ENCODE measurements around the gene PLPP4.

Gene PLPP4

GRCh38 chr10:120456143-120456625 lies 843 bp upstream of the PLPP4 start:
- DNase-seq: no peak

- peak in 1 of 58 donors; percentile 26 for DNase-seq
These were observed 575 bp downstream of the PLPP4 start for GRCh38 chr10:120457431-120458172.

- DNase-seq: peak in 7 of 58 donors; percentile 9 to 21 (median 13)
These were observed 1.4 kb downstream of the PLPP4 start for GRCh38 chr10:120458432-120458831.

GRCh38 chr10:120459185-120459584 lies 2.2 kb downstream of the PLPP4 start:
- peak in 18 of 58 donors; percentile 5 to 55 (median 24) for DNase-seq

GRCh38 chr10:120460186-120460585 lies 3.2 kb downstream of the PLPP4 start:
- no peak for DNase-seq

DNA sequence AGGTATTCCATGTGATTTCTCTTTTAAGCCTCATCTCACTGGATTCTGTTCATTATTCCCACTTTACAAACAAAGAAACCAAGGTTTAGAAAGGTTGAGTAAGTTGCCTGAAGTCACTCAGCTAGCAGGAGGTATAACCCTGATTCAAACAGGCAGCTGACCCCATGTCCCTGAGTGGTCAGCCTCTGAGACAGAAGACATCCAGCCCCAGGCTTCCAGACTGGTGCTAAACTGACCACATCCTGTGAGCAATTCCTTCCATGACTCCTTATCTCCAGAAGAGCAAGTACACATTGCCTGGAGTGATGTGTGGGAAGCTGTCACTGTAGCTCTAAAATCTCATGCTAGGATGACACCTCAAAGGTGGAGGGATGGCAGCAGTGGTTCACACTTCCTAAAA lies 3.7 kb downstream of the PLPP4 start:
- DNase-seq: no peak

DNA sequence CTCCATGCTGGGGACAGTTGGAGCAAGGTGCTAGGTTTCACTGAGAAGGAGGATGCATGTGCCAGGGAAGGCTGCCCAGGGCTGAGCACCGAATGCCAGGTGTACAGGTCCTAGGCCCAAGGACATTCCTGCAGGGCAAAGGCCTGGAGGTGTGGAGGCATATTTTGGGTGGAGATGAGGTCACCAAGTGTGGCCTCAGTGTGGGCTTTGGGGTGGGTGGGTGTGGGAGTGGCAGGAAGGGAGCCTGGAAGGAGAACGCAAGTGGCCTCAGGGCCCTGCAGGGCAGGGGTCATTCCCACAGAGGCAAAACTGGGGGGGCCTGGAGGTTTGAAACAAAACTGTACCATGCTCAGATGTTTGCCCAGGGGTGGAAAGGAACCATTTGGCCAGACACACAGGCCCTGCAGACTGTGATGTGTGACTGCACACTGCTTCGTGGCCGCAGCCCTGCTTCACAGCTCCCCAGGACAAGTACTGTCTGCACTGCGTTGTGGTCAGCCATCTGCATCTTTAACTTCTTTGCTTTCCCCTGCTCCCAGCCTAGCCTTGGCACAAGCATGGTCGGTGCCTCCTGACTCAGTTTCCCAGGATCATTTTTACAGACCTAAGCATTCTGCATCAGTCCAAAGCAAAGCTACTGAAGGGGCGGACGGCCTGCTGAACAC lies 5.1 kb downstream of the PLPP4 start:
- no peak for DNase-seq

DNA sequence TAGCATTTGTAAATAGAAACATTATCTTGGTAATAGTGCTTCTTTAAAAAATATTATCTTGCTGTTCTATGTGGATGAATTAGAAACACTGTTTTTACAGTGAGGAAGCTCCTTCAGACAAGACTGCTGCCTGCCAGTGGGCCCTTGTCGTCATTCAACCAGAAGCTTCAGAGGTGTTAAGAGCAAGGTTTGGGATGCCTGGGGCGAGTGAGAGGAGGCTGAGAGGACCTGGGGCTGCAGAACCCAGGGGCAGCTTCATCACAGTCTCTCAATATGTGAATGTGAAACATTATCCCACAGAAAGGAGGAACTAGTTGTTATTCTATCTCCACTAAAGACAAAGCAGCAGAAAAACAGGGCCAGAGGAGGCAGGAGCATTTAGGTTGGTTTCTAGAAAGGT lies 8.1 kb downstream of the PLPP4 start:
- no peak for DNase-seq

DNA sequence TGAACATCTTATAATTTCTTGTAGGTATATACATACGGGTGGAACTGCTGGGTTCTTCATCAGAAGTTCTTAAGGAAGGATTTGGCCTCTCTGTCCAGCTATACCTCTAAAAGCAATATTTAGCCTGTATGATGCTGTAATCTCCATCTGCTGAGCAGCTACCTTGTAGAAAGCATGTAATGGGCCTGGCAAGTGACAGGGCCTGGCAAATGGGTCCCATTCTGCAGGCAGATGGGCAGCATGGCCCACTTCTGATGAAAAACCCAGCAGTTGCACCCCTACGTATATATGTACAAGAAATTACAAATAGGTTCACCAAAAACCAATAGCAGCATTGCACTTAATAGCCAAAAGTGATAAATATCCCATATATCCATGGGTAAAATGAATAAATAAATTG lies 9.0 kb downstream of the PLPP4 start:
- no peak for DNase-seq

GRCh38 chr10:120473593-120473992 lies 16.6 kb downstream of the PLPP4 start:
- no peak for DNase-seq

- DNase-seq: no peak
These were observed 17.9 kb downstream of the PLPP4 start for GRCh38 chr10:120474956-120475355.

GRCh38 chr10:120475844-120476791 lies 19.1 kb downstream of the PLPP4 start:
- DNase-seq: no peak

DNA sequence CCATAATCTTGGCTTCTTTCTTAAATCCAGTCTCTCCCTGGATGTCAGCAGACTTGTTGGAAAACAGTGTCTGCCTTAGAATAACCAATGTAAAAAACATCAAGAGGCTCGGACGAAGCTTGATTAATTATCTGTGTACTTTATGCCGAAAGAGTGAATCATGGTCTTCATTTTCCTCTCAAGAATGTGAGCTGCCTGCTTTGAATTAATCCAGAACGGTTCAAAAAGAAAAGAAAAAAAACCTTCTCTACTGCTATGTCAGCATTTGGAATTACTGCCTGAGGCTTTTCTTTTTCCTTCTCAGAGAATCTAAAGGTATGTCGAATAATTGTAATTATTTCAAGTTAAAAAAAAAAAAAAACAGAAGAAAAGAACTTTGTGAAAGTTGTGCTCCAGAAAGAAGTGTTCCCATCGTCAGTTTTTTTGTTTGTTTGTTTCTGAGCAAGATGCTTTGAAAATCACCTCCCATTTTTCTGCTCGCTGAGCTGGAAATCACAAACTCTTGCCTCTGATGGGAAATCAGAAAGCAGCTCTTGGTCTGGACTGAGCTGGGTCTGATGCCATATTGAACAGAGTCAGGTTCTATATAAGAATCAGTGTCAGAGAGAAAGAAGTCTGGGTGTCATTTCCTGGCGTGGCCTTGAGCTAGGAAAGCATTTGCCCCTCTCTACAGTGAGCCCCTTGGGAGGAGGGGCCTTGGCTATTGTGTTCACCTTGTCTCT lies 20.2 kb downstream of the PLPP4 start:
- DNase-seq: no peak

DNA sequence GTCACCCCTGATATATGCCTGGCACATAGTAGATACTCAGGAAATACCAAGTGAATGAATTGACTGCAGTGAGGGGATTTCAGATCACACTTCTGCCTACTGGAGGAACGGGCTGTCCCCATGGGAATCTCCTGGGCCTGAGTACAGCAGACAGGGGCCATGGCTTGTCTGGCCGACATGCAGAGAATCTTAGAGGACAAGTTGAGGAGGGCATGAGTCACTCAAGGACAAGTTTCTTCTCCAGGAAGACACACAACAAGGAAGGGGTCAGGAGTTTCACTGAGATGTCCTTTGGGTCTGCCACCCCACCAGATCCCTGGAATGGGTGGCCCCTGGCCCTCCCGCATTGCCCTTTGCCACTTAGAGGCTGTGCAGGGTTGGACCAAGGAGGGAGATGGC lies 20.7 kb downstream of the PLPP4 start:
- DNase-seq: no peak

GRCh38 chr10:120478386-120478785 lies 21.4 kb downstream of the PLPP4 start:
- no peak for DNase-seq

GRCh38 chr10:120479506-120479905 lies 22.5 kb downstream of the PLPP4 start:
- DNase-seq: no peak

- no peak for DNase-seq
These were observed 23.1 kb downstream of the PLPP4 start for GRCh38 chr10:120480065-120480600.

DNA sequence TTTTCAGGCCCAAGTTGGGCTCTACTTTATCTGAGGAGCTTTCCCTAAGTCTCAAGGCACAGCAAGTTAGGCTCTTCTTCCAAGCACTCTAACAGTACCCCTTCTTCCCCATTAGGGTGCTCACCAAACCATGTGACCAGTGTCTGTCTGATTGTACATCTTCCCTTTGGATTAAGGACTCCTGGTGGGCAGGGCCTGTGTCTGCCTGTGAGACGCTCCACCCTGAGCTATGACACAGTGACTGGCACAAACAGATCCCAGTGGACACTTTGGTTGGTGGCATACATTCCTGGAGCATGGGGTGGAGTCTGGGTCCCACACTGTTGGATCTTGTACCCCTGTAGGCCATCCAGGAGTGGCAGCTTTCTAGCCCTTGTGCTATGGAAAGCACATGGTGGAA lies 23.8 kb downstream of the PLPP4 start:
- no peak for DNase-seq

- no peak for DNase-seq
These were observed 26.0 kb downstream of the PLPP4 start for GRCh38 chr10:120483006-120483405.

GRCh38 chr10:120483651-120484301 lies 26.7 kb downstream of the PLPP4 start:
- DNase-seq: no peak
